CD4-positive, alpha-beta T cell treated with Interleukin-17A for 4 hours (primary cell): ENCODE results near the gene CKS1B.

ENCODE experiments used
- DNase-seq: peaks from one replicate; pipeline ENCODE4 v3.0.0-alpha.2; 2020; ENCODE audit warnings: mixed read lengths

Gene CKS1B

DNA sequence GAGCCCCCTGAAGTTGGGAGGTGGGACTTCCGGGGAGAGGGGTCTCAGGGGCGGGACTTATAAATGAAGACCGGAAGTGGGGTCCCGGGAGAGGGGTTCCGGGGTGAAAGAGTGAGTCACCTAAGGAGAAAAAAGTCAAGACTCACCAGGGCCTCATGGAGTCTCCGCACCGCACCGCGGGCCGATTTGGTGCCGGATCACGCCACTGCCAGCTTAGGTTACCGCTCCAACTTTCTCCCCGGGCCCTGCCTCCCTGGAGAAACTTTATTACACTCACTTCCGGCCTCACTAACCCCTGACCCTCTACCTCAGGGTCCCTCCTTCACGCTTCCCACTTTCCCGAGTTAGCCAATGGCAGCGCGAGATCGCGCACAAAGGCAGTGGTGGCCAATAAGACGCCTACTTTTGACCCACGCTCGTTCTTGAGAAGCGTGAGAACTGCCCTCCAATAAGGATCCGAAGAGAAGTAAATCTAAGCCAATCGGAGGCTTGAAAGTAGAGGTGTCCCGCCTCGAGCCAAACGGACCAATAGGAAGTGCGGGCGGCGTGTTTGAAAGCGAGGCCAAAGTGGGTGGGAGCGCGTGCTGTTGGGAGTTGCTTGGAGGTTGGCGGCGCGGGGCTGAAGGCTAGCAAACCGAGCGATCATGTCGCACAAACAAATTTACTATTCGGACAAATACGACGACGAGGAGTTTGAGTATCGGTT lies at the start of gene CKS1B:
Gene CKS1B (plus strand): TSS at position 580 of the 706 bp plus-strand sequence. CDS start 65 bp downstream, at position 645.
- DNase-seq: peak; percentile 96

DNA sequence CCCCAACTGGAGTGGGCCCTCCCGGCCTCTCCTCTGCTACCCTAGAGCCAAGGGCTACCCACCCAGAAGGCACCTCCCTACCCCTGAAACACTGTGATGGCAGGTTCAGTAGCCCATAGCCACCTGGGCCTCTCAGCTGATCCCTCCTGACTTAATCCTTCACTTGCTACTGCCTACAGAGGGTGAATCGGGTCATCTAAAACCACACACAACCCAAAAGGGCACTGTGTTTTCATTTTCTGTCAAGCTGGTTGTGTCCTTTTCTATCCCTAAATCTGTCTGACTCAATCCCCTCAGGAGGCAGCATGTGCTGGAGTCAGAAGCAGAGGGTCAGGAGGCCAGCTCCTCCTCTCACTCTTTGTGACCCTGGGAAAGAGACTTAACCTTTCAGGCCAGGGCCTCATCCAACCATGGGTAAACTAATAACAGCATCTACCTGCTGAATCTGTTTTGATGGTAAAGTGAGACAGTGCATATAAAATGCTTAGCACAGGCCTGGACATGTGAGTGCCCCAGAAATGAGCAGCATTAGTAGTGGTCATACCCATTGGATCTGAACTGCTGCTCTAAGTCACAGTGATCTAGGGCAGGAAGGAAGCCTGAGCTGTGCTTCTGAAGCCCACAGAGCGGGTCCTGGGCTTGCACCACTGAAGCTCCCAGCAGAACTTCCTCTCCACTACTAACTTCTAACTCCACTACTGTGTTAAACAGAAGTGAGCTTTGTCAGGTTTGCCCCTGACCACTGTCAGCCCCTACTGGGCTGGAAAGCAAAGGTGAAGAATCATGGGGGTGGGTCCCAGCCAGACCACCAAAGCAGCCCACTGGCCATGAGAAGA lies 48.9 kb upstream of the CKS1B start:
- DNase-seq: no peak

DNA sequence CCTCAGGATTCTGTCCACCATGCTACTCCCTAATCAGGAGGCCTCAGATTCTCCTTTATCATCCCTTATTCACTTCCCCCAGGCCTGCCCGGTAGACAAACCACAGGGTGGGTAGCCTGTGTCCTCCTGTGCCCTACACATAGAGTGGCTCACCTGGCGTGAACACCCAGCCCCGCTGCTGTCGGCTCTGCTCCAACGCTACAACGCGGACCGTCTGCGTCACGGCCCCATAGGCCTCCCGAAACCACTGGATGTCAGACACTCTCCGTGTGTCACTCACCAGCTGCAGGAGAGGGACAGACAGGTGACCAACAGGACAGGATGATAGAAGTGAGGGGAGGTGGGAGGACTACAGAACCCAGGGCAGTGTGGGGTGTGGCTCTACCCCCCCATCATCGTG lies 48.3 kb upstream of the CKS1B start:
- no peak for DNase-seq

DNA sequence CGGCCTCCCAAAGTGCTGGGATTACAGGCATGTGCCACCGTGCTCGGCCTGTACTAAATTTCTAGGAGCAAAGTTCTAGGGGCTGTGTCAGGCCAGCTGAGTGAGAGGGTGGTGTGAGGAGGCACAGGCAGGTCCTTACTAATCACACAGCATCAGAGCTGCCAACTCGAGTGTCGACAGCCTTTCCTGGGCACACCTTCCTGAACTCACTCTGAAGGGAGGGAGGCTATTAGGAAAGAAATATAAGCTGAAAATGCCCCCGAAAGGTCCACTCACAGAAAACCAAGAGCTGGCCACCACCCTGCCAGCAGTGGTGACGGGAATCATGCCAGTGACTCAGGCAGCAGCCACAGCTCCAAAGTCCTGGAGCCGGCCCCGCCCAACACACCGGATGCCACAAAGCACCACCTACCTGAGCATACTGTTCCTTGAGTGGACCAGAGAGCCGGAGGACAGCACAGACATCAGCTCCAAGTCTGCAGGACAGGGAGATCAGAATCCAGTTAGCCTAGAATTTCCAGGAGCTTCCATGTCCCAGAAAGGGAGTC lies 42.5 kb upstream of the CKS1B start:
- no peak for DNase-seq

DNA sequence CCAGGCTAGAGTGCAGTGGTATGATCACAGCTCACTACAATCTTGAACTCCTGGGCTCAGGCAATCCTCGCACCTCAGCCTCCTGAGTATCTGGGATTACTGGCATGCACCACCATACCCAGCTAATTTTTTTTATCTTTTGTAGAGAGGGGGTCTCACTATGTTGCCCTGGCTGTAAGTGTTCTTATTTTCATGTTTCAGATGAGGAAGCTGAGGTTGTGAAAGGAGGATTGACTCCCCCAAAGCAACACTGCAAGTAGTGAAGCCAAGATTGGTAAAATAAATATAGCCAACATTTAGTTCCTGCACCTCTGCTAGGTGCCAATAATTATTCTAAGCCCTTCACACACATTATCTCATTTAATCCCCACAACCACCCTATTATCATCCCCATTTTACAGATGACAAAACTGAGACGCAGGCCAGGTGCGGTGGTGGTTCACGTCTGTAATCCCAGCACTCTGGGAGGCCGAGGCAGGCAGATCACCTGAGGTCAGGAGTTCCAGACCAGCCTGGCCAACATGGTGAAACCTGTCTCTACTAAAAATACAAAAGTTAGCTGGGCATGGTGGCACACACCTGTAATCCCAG lies 40.0 kb upstream of the CKS1B start:
- DNase-seq: no peak

DNA sequence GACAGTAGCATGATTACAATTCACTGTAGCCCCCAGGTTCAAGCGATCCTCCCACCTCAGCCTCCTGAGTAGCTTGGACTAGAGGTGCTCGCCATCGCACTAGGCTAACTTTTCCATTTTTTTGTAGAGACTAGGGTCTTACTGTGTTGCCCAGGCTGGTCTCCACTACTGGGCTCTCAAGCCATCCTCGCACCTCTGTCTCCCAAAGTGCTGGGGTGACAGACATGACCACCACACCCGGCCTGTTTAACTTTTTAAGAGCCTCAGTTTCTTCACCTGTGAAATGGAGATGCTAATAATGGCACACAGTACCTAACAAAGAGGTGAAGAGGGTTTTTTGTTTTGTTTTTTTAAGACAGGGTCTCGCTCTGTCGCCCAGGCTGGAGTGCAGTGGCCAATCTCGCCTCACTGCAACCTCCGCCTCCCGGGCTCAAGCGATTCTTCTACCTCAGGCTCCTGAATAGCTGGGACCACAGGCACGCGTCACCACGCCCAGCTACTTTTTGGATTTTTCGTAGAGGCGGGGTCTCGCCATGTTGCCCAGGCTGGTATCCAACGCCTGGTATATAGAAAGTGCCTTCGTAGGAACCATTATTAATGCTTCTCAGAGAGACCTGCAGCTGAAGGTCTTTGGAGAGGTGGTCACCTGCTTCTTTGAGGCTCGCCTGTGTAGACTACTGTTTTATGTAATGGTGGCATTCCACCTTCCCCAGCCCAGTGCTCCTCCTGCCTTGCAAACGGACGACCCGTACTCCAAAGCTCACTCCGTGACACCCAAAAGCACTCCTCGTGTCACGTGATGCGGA lies 38.5 kb upstream of the CKS1B start:
- DNase-seq: no peak

DNA sequence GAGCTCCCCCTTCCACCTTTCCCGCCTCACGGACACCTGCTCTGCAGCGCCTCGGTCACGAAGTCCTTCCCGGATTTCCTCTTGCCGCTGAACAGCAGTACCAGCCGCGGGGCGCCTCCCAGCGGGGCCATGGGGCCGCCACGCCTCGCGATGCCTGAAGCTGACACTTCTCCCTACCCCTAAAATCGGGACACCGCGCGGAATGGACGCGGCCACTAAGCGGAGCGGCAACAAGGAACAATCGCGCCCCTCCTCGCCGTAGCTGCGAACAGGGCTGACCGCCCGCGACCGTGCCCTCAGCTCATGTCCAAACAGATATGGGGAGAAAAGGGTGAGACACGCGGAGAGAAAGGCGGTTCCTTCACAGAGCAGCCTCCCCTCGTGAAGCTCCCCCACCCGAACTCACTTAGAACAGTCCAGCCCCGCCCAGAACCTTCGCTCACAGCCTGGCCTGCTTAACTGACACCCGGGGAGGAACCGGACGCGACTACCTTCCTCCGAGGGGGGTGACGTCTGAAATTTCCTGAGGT lies 37.9 kb upstream of the CKS1B start, which contains the start of gene PMVK:
Gene PMVK (minus strand): TSS at position 165 of the 530 bp plus-strand sequence. CDS start 34 bp downstream, at position 131.
- DNase-seq: peak; percentile 97

DNA sequence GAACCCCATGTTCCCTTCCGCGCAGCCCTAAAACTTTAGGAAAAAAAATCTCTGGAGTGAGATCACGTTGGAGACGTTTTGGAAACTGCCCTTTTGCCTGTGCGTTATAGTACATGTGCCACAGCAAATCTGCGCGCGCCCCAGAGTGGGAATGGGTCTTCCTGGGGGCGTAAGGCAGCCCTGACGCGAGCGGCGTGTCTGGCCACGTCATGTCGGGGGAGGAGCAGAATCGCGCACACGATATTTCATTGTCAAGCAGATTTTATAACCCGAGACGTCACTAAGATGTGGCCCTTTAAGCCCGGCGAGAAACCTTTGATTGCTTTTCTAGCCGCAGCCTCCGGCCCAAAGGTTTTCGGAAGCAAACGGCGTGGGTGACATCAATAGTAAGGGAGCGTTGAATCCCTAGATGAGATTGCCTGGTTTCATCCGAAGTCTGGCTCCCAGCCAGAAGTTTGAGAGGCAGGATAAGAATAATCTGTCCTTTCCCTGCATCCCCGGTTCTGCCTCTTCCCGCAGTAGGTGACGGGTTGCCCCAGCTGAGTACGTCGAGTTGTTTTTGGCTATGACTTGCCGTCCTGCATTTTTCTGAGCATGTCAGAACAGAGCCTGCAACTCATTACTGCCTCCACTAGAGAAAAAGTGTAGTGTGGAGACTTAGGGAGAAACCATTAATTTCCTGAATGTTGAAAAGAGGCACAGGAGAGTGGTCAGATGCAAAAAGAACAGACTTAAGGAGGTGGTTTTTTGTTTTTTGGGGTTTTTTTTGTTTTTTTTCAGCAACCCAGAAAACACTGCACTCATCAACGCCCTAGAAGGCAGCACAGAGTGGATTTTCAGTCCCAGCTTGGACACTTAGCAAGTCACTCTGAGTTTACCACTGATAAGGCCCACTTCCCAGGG lies 37.1 kb upstream of the CKS1B start:
- DNase-seq: peak; percentile 92

DNA sequence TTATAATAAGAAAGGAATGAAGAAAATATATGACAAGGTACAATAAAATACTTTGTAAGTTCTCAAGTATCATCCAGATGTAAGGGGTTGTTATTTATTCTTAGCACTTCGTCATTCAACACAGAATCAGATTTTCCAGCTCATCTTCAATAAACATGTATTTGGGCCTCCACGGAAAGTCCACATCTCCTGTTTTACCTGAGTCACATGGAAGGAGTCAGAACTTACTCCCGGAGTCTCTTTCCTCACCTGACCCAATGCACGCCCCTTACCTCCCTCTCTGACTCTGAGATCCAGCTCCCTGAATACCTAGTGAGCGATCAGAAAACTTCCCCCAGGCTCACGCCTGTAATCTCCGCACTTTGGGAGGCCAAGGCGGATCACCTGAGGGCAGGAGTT lies 36.5 kb upstream of the CKS1B start:
- no peak for DNase-seq

DNA sequence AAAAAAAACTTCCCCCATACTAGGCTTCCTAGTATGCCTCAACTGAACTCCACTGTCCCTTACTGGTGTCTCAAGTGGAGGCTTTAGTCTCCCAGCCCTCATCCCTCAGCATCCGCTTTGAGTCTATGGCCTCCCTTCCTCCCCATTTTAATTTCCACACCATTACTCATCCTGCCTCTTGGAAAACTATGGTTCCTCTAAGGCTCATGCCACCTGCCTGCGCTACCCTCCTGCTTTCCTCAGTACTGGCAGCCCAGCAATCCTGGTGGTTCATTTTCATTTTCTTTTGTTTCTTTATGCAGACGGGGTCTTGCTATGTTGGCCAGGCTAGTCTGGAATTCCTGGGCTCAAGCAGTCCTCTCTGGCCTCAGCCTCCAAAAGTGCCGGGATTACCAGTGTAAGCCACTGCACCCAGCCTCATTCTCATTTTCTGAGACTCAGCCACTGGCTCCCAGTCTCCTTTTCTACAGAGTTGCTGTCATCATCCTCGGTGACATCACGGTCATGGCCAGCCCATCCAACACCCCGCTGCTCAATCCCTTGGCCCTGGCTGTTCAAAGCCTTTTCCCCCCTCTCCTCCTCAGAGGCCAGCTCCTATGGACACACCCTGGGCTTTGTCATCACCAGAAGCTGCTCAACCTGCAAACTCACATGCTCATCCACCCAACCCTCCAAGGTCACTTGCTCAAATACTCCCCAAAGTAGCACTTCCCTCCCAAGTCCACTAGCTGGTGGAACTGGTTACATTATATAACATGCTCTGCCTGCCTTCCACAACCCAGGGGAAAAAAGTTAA lies 35.7 kb upstream of the CKS1B start:
- DNase-seq: no peak

DNA sequence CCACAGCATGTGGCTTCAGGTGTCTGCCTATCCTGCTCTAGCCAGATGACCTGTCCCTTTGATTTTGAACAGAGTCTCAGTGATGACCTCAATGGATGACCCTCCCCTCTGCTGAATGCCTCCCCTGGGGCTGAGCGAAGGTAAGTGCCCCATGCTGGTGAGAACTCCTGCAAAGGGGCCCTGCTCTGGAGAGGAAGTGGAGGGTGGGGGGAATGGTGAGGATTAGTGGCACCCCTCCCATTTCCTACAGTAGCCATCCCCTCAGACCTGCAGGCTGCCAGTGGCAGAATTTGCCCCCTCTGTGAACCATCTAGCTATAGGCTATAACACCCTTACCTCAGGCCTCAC lies 34.3 kb upstream of the CKS1B start:
- no peak for DNase-seq

DNA sequence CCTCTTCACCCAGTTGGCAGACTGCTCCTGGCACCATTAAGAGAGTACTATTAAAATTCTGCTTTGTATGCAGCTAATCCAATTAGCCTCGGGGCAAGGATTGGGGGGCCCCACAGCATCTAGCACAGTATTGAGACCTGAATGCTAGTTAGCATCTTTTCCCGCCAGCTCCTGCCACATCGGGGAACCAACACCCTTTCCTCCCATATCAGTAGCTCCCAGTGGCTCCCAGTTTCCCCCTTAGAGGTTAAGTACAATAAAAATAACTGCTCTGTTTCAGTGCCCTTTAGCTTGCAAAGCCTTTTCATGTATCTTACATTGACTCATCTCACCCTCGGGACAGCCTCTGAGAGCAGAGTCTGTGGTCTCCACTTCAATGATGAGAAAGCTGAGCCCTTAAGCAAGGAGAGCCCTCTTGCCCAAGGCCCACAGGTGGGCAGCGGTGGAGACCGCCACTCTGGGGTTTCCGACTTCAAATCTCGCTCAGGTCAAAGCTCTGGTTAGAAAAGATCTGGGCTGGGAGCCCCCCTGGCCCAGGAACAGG lies 33.8 kb upstream of the CKS1B start:
- peak; percentile 17 for DNase-seq

DNA sequence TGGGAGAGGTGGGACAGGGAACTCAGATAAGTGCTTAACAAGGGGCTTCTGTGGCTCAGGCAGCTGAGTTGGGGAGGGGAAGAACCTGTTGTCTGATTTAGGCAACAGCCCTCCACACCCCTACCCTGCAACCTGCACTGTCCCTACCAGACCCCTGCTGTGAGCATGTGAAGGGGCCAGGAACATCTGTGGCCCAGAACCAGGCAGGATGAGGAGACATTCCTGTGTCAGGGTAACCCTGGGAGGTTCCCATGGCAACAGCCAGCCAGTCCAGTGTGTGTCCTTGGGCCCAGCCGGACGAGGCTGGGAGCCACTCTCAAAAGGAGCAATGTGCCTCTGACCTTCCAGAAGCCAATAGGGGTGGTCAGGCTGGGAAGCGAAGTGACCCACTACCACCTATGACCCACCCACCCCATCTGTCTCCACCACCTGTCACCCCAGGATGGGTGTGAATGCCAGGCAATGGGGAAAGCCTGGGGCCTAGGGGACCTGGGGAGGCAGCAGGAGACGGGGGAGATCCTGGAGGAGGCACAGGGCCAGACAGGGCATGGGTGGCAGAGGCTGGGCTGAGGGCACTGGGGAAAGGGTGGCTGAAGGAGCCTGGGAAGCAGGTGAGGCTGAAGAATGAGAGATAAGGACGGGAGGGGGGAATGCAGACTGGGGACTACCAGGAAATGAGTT lies 33.0 kb upstream of the CKS1B start:
- DNase-seq: no peak

DNA sequence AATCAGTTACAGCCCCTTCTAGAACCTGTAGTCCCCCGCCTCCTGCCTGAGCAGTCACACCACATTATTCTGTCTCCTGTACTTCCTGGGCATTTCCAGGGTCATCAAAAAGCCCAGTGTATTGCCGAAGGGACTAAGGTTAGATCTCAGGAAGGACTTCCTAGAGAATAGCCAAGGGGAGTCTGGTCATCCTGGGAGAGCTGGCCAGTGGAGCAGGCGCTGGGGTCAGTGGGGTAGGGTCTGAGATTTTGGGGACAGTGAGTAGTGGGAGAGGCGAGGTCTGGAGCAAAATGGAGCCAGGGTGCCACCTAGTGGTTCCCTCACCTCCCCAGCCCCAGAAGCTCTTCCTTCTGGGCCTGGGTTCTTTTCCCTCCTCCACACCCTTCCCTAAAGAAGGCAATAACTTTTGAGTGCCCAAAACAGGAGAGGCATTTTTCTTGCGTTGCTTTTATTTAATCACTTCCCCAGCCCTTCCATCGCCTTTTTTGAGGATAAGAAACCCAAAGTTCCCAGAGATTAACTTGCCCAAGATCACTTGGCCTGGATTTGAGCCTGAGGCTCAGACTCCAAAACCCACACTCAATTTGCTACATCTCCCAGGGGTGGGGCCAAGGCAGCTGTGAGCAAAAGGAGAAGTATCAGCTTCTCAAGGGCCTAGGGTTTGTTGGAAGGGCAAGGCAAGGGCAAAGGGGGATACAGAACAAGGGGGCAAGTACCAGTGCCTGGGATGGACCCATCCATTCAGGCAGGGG lies 30.7 kb upstream of the CKS1B start:
- DNase-seq: peak; percentile 65

DNA sequence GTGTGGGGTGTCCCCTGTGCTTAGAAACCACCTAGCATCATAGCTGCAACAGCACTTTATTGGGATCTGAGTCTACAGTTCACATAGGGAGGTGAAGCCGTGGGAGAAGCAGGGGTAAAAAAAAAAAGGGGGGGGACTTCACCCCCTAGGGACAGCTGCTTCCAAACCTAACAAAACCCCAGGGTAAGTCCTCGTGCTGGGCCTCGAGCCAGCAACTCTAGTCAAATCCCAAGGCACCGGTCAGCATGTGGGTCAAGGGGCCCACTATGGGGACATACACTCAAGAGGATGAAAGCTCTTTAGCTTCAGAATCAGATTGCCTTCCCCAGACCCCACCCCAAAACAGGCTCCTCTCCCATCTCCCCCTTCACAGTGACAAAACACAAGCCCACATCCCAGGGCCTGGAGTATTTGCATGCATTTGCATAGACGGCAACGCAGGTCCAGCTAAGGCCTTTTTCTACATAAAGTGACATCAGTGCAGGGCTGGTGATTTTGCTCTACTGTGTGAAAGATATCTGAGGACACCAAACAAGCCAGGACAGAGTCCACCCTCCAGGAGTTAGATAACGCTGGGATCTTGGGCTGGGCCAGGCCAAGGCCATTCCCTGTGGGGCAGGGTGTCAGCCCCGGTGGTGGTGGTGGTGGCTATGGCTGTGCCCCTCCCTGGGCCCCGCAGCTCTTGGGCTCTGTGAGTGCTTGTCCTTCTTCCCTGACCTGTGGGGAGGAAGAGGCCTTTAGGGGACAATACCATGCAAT lies 29.9 kb upstream of the CKS1B start:
- DNase-seq: no peak

DNA sequence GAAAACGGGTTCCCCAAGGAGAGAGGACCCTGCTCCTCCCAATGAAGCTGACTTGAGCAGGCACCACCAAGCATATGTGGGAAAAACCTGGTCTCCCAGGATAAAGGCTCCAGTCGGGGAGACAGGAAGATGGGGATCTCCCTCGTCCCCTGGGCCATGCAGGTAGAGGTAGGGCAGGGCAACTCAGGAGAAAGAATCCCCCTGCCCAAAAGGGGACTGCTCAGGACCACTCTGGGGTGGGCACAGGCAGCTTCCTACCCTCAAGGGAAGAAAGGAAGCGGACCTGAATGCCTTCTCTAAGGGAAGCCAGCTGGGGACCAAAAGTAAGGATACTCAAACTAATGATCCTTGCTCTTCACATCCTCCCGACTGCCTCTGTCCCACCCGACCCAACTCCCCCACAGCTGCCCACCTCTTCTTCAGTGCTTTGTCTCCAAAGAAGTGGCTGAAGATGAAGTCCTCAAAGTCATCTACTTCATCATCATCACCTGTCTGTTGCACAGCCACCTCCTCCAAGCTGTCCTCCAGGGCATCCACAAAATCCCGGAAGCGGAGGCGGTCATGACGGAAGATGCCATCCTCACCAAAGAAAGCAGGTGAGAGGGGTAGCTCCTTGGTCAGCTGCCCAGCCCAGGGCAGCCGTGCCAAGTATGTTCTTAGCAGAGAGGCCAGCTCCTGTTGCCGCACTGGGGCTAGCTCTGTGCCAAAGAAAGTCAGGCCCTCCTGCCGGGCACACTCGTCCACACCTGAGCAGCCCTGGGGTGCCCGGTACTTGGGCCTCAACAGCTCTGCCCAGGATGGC lies 29.1 kb upstream of the CKS1B start:
- DNase-seq: no peak
